Effector CD4-positive, alpha-beta T cell (primary cell): ENCODE data around the gene RHD.
"Not testable (repeated sequence)": the region's sequence is repeated elsewhere in the genome, so short reads cannot be mapped to it uniquely, and the experiment has no call there.

Experiments used
- DNase-seq: peaks from one replicate; pipeline ENCODE4 v3.0.0-alpha.2; 2020

Gene RHD

GRCh38 chr1:25356848-25357247 lies 84.5 kb downstream of the RHD start:
- no peak for DNase-seq

DNA sequence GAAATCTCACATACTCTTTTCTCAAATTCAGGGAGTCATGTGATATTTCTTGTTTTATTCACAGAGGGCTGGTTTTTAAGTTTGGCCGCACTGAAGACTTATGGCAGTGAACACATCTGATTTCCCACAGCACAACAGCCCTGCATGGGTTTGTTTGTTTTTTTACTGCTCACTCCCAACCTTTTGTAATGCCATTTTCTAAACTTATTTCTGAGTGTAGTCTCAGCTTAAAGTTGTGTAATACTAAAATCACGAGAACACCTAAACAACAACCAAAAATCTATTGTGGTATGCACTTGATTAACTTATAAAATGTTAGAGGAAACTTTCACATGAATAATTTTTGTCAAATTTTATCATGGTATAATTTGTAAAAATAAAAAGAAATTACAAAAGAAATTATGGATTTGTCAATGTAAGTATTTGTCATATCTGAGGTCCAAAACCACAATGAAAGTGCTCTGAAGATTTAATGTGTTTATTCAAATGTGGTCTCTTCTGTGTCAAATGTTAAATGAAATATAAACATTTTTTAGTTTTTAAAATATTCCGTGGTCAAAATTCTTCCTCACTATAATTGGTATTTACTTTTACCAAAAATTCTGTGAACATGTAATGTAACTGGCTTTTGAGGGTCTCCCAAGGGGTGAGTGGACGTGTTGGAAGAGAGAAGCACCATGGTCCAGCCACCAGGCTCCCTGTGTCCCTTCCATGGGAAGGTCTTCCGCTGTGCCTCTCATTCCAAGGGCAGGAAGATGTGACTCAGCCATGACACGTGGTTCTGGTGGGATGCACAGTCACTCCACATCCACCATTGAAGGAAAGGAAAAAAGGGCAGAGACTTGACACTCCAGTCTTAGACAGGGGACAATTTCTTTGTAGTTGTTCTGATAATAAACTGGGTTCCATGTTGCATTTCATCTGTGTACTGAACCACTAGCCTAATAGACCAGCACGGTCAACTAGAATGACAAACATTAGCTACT lies 88.6 kb downstream of the RHD start:
- no peak for DNase-seq

- no peak for DNase-seq
Measured at GRCh38 chr1:25361901-25362300, 89.6 kb downstream of the RHD start.

GRCh38 chr1:25362634-25363559 lies 90.6 kb downstream of the RHD start:
- DNase-seq, result not testable (repeated sequence)

- no peak for DNase-seq
Measured at GRCh38 chr1:25369241-25369640, 96.9 kb downstream of the RHD start.

GRCh38 chr1:25369691-25370271 lies 97.5 kb downstream of the RHD start:
- not testable (repeated sequence) for DNase-seq

DNA sequence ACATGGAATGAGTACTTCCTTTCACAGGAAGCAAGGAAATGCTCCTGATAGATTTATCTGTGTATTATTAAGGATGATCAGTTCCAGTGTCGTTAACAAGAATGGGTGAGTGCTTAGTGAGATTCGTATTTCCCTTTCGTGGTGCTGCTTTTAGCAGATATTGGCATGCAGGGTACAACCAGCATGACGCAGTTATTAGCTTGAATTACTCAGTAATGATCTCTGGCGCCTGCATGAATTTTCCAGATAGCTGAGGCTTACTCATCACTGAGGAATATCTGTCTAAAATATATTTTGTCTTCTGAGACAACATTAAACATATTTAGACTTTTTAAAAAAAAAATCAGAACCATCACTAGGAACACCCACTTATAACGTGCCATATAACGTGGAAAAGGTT lies 99.4 kb downstream of the RHD start:
- DNase-seq, result not testable (repeated sequence)

GRCh38 chr1:25378367-25378766 lies 106.1 kb downstream of the RHD start:
- not testable (repeated sequence) for DNase-seq
